HL-60 (cell line): ENCODE measurements around the gene CYSTM1.

ENCODE experiments used
- CTCF ChIP-seq: IDR thresholded peaks from one replicate; pipeline ENCODE4 v1.5.1; 2011; ENCODE audit warnings: low read length, control low read depth, inconsistent platforms; ENCODE audit not compliant: insufficient read depth
- POLR2AphosphoS5 ChIP-seq: IDR thresholded peaks from 2 replicates; pipeline ENCODE4 v1.6.1; 2012; ENCODE audit warnings: low read depth
- REST ChIP-seq: IDR thresholded peaks from 2 replicates; pipeline ENCODE4 v1.6.1; 2012; ENCODE audit warnings: low read depth; ENCODE audit not compliant: insufficient replicate concordance

GRCh38 chr5:140282266-140282665, 107.3 kb downstream of the CYSTM1 start:
- TF ChIP-seq CTCF: no peak
- no peak for TF ChIP-seq POLR2AphosphoS5
- TF ChIP-seq REST: no peak
